WTC11 (cell line): ENCODE data around the gene GABPB1. TPM values are rescaled to one million over a fixed set of nuclear protein-coding genes. Genes with fewer than 3 reads are reported as not detected.

Experiments used
- ATAC-seq: fragments of 200-7000 bp; cut with Tn5 transposase; 2 replicates; pipeline ENCODE4 v1.10.0; 2021; ENCODE audit warnings: mild to moderate bottlenecking, moderate library complexity
- CTCF ChIA-PET: fragments of 300-600 bp; sonication (Branson Sonifier 250); formaldehyde crosslinking; loops from one replicate; lab custom pipeline; 2021; ENCODE audit warnings: antibody characterized with exemption; lab: Charles Lee
- POLR2A ChIA-PET: fragments of 350-600 bp; sonication (Branson Sonifier 250); formaldehyde crosslinking; loops from one replicate; lab custom pipeline; 2021; ENCODE audit warnings: antibody characterized with exemption; lab: Charles Lee
- DNase-seq: peaks from one replicate; pipeline ENCODE4 v3.0.0; 2021; ENCODE audit warnings: low spot score
- H3K27ac Mint-ChIP-seq: 2 replicates; pipeline ENCODE4 v1.8.0; 2021; ENCODE audit warnings: mixed read lengths
- H3K27me3 Mint-ChIP-seq: 2 replicates; pipeline ENCODE4 v1.8.0; 2021; ENCODE audit warnings: low read depth, mild to moderate bottlenecking, moderate library complexity, mixed read lengths
- H3K36me3 Mint-ChIP-seq: 2 replicates; pipeline ENCODE4 v1.8.0; 2021; ENCODE audit warnings: mixed read lengths
- H3K4me1 Mint-ChIP-seq: 2 replicates; pipeline ENCODE4 v1.8.0; 2022; ENCODE audit warnings: mixed read lengths
- H3K4me3 Mint-ChIP-seq: 2 replicates; pipeline ENCODE4 v1.8.0; 2021; ENCODE audit warnings: mild to moderate bottlenecking, moderate library complexity, mixed read lengths
- H3K9me3 Mint-ChIP-seq: 2 replicates; pipeline ENCODE4 v1.8.0; 2021; ENCODE audit warnings: mixed read lengths
- AR ChIP-seq: fragments of 250-450 bp; sonication (Bioruptor Pico); IDR thresholded peaks from 2 replicates; pipeline ENCODE4 v1.9.0; 2021; ENCODE audit warnings: mild to moderate bottlenecking
- ATF3 ChIP-seq: sonication (generic); formaldehyde crosslinking; conservative IDR thresholded peaks from 2 replicates; pipeline ENCODE4 v1.8.1; 2022; ENCODE audit warnings: mild to moderate bottlenecking, missing genetic modification reagents
- ATF6 ChIP-seq: sonication (generic); formaldehyde crosslinking; IDR thresholded peaks from 2 replicates; pipeline ENCODE4 v1.8.1; 2023; ENCODE audit warnings: mild to moderate bottlenecking, missing genetic modification reagents
- CREB1 ChIP-seq: sonication (generic); formaldehyde crosslinking; IDR thresholded peaks from 2 replicates; pipeline ENCODE4 v1.8.0; 2023; ENCODE audit warnings: mild to moderate bottlenecking, missing genetic modification reagents
- ERG ChIP-seq: fragments of 250-450 bp; sonication (Bioruptor Pico); IDR thresholded peaks from 2 replicates; pipeline ENCODE4 v1.8.0; 2021; ENCODE audit warnings: mild to moderate bottlenecking
- ESRRA ChIP-seq: sonication (generic); formaldehyde crosslinking; IDR thresholded peaks from 2 replicates; pipeline ENCODE4 v1.8.1; 2022; ENCODE audit warnings: mild to moderate bottlenecking, missing genetic modification reagents, borderline replicate concordance
- FOXJ3 ChIP-seq: sonication (generic); formaldehyde crosslinking; IDR thresholded peaks from 2 replicates; pipeline ENCODE4 v1.9.0; 2021; ENCODE audit warnings: missing genetic modification reagents, mild to moderate bottlenecking, borderline replicate concordance
- MXD4 ChIP-seq: fragments of 250-450 bp; sonication (Bioruptor Pico); IDR thresholded peaks from 2 replicates; pipeline ENCODE4 v1.8.0; 2021; ENCODE audit warnings: mild to moderate bottlenecking, moderate library complexity, borderline replicate concordance
- NFATC4 ChIP-seq: fragments of 250-450 bp; sonication (Bioruptor Pico); IDR thresholded peaks from 2 replicates; pipeline ENCODE4 v1.9.0; 2021; ENCODE audit warnings: mild to moderate bottlenecking
- NFE2L1 ChIP-seq: sonication (generic); formaldehyde crosslinking; IDR thresholded peaks from 2 replicates; pipeline ENCODE4 v1.8.1; 2023; ENCODE audit warnings: missing genetic modification reagents
- NR3C1 ChIP-seq: sonication (generic); formaldehyde crosslinking; conservative IDR thresholded peaks from 2 replicates; pipeline ENCODE4 v1.8.1; 2023; ENCODE audit warnings: low read depth, mild to moderate bottlenecking, missing genetic modification reagents
- OVOL2 ChIP-seq: fragments of 250-450 bp; sonication (Bioruptor Pico); IDR thresholded peaks from 2 replicates; pipeline ENCODE4 v1.9.0; 2021; ENCODE audit warnings: mild to moderate bottlenecking, borderline replicate concordance
- SMAD3 ChIP-seq: sonication (generic); formaldehyde crosslinking; IDR thresholded peaks from 2 replicates; pipeline ENCODE4 v1.8.0; 2022; ENCODE audit warnings: missing genetic modification reagents, mild to moderate bottlenecking, borderline replicate concordance
- SMAD4 ChIP-seq: sonication (generic); formaldehyde crosslinking; IDR thresholded peaks from 2 replicates; pipeline ENCODE4 v1.8.0; 2022; ENCODE audit warnings: mild to moderate bottlenecking, missing genetic modification reagents
- SOX15 ChIP-seq: fragments of 250-450 bp; sonication (Bioruptor Pico); IDR thresholded peaks from 2 replicates; pipeline ENCODE4 v1.9.0; 2021; ENCODE audit warnings: mild to moderate bottlenecking
- TCF7 ChIP-seq: sonication (generic); formaldehyde crosslinking; IDR thresholded peaks from 2 replicates; pipeline ENCODE4 v1.8.0; 2022; ENCODE audit warnings: mild to moderate bottlenecking, low read depth, missing genetic modification reagents, moderate library complexity
- TEAD1 ChIP-seq: sonication (generic); formaldehyde crosslinking; IDR thresholded peaks from 2 replicates; pipeline ENCODE4 v1.8.0; 2022; ENCODE audit warnings: mild to moderate bottlenecking, missing genetic modification reagents
- TP53 ChIP-seq: sonication (generic); formaldehyde crosslinking; IDR thresholded peaks from 2 replicates; pipeline ENCODE4 v1.8.1; 2023; ENCODE audit warnings: mild to moderate bottlenecking, missing genetic modification reagents
- ZBTB21 ChIP-seq: sonication (generic); formaldehyde crosslinking; IDR thresholded peaks from 2 replicates; pipeline ENCODE4 v1.8.1; 2023; ENCODE audit warnings: mild to moderate bottlenecking, missing genetic modification reagents, borderline replicate concordance
- ZNF138 ChIP-seq: sonication (generic); formaldehyde crosslinking; conservative IDR thresholded peaks from 2 replicates; pipeline ENCODE4 v1.8.1; 2022; ENCODE audit warnings: mild to moderate bottlenecking, moderate library complexity, missing genetic modification reagents
- ZNF232 ChIP-seq: sonication (generic); formaldehyde crosslinking; IDR thresholded peaks from 2 replicates; pipeline ENCODE4 v1.8.0; 2022; ENCODE audit warnings: mild to moderate bottlenecking, missing genetic modification reagents
- ZNF317 ChIP-seq: sonication (generic); formaldehyde crosslinking; IDR thresholded peaks from 2 replicates; pipeline ENCODE4 v1.8.1; 2023; ENCODE audit warnings: low read depth, mild to moderate bottlenecking, moderate library complexity, missing genetic modification reagents, borderline replicate concordance
- ZNF425 ChIP-seq: fragments of 250-450 bp; sonication (Bioruptor Pico); conservative IDR thresholded peaks from 2 replicates; pipeline ENCODE4 v1.9.0; 2021; ENCODE audit warnings: mild to moderate bottlenecking
- ZNF671 ChIP-seq: fragments of 250-450 bp; sonication (Bioruptor Pico); IDR thresholded peaks from 2 replicates; pipeline ENCODE4 v1.8.0; 2021; ENCODE audit warnings: mild to moderate bottlenecking
- total RNA-seq: library from RNA; stranded (reverse); gene quantifications from 3 replicates; pipeline ENCODE4 v1.2.3, GENCODE V29; 2021

The GABPB1 gene
- total RNA-seq, 1 experiment from 2014 or later, result 28.9 TPM

- CTCF ChIA-PET, result interaction anchor here (0.9 to 1.7 kb wide), 4 partner anchors 13 to 80 kb away, joined by 3 to 4 read pairs (median 4); partner anchors contain the start of gene SLC27A2
- Mint-ChIP-seq H3K36me3 (no peaks in the 10 kb centered on the region), H3K9me3 (peaks cover 2% of the 10 kb centered on the region; the same call in 1 of the 2 replicates), H3K4me1 (peaks cover 7% of the 10 kb centered on the region), H3K27ac (no peak overlapping the region), H3K27me3 (no peaks in the 10 kb centered on the region), H3K4me3 (no peak overlapping the region)
- no peak for TF ChIP-seq SMAD3
- peak; percentile 23 for DNase-seq
- POLR2A ChIA-PET, result no interaction called here
- ATAC-seq, result peak; percentile 80
Observed at GRCh38 chr15:50261981-50262380, 93.0 kb downstream of the GABPB1 start.

GRCh38 chr15:50260969-50261496 lies 94.0 kb downstream of the GABPB1 start:
- Mint-ChIP-seq H3K9me3 (peaks cover 3% of the 10 kb centered on the region; the same call in 1 of the 2 replicates), H3K4me1 (peaks cover 7% of the 10 kb centered on the region), H3K4me3 (no peak overlapping the region)
- CTCF ChIA-PET, result interaction anchor here (1.7 kb wide), 1 partner anchor 79 kb away, joined by 4 read pairs; the partner anchor contains the start of gene SLC27A2
- TF ChIP-seq OVOL2 (CRISPR knock-in tag), result no peak
- no peak for TF ChIP-seq ZNF317 (CRISPR knock-in tag)
- no peak for TF ChIP-seq NFE2L1 (CRISPR knock-in tag)
- no peak for TF ChIP-seq ZNF138 (CRISPR knock-in tag)
- TF ChIP-seq AR (CRISPR knock-in tag), result no peak
- TF ChIP-seq NFATC4 (CRISPR knock-in tag), result no peak
- TF ChIP-seq FOXJ3 (CRISPR knock-in tag), result no peak
- TF ChIP-seq TCF7 (CRISPR knock-in tag), result no peak
- TF ChIP-seq ZBTB21 (CRISPR knock-in tag), result no peak
- TF ChIP-seq ZNF232 (CRISPR knock-in tag), result no peak
- no peak for TF ChIP-seq MXD4 (CRISPR knock-in tag)
- TF ChIP-seq TEAD1 (CRISPR knock-in tag), result no peak
- no peak for TF ChIP-seq ATF3 (CRISPR knock-in tag)
- TF ChIP-seq ERG (CRISPR knock-in tag), result no peak
- no peak for TF ChIP-seq SMAD4 (CRISPR knock-in tag)
- no peak for TF ChIP-seq ESRRA
- TF ChIP-seq, all 79 proteins: peak for 0
- Mint-ChIP-seq H3K27me3 (no peaks in the 10 kb centered on the region), H3K36me3 (no peaks in the 10 kb centered on the region), H3K27ac (no peak overlapping the region)
- no peak for ATAC-seq
- POLR2A ChIA-PET, result no interaction called here
- no peak for DNase-seq

- ATAC-seq, result no peak
- DNase-seq, result no peak
- CTCF ChIA-PET, result interaction anchor here (0.8 kb wide), 1 partner anchor 9 kb away, joined by 3 read pairs; no protein-coding TSS in a partner anchor
- TF ChIP-seq NR3C1 (CRISPR knock-in tag) (no peak), SOX15 (CRISPR knock-in tag) (no peak), FOXJ3 (CRISPR knock-in tag) (no peak), ATF6 (CRISPR knock-in tag) (no peak), MXD4 (CRISPR knock-in tag) (no peak), ATF3 (CRISPR knock-in tag) (no peak), ZNF425 (CRISPR knock-in tag) (no peak), CREB1 (CRISPR knock-in tag) (no peak), ZNF671 (CRISPR knock-in tag) (no peak), TP53 (CRISPR knock-in tag) (no peak)
Observed at GRCh38 chr15:50259276-50259675, 95.7 kb downstream of the GABPB1 start.

More at GRCh38 chr15:50259276-50259675, 95.7 kb downstream of the GABPB1 start:
- Mint-ChIP-seq H3K36me3 (no peaks in the 10 kb centered on the region), H3K27ac (peak overlapping the region; percentile 9; the same call in 1 of the 2 replicates), H3K4me3 (no peak overlapping the region), H3K27me3 (no peaks in the 10 kb centered on the region), H3K4me1 (no peaks in the 10 kb centered on the region), H3K9me3 (peaks cover 3% of the 10 kb centered on the region; the same call in 1 of the 2 replicates)
- POLR2A ChIA-PET, result interaction anchor here (0.6 kb wide), 1 partner anchor 486 kb away, joined by 4 read pairs; no protein-coding TSS in a partner anchor
